Mesenchymal stem cell (in vitro differentiated cells and primary cell): ENCODE results near the gene GIMAP7.
"Not testable (repeated sequence)": the region's sequence is repeated elsewhere in the genome, so short reads cannot be mapped to it uniquely, and the experiment has no call there.

Experiments used
- DNase-seq: peaks from one replicate; pipeline ENCODE4 v3.0.0-alpha.2; 2013
- H2AFZ ChIP-seq: one replicate; pipeline ENCODE4 v1.6.1; 2013; ENCODE audit warnings: low read depth, mild to moderate bottlenecking, control low read depth, inconsistent platforms, low read length, moderate library complexity
- H2AK5ac ChIP-seq: 2 replicates; pipeline ENCODE4 v1.6.1; 2013; ENCODE audit warnings: low read length, moderate library complexity, mild to moderate bottlenecking, inconsistent platforms; ENCODE audit not compliant: severe bottlenecking
- H2BK120ac ChIP-seq: one replicate; pipeline ENCODE4 v1.6.1; 2013; ENCODE audit warnings: low read depth, mild to moderate bottlenecking, inconsistent platforms, low read length, moderate library complexity
- H2BK12ac ChIP-seq, 2 experiments: one replicate each; pipeline ENCODE4 v1.6.1; 2013; ENCODE audit warnings: inconsistent platforms in 2 of 2, low read length in 2 of 2, mild to moderate bottlenecking in 2 of 2, moderate library complexity in 2 of 2, control low read depth in 1 of 2
- H2BK15ac ChIP-seq: one replicate; pipeline ENCODE4 v1.6.1; 2013; ENCODE audit warnings: mild to moderate bottlenecking, low read depth, inconsistent platforms; ENCODE audit not compliant: poor library complexity, severe bottlenecking
- H2BK5ac ChIP-seq: 2 replicates; pipeline ENCODE4 v1.6.1; 2013; ENCODE audit warnings: low read depth, mild to moderate bottlenecking, low read length, control low read depth, inconsistent platforms; ENCODE audit not compliant: poor library complexity, severe bottlenecking
- H3K14ac ChIP-seq, 2 experiments: one replicate each; pipeline ENCODE4 v1.6.1; 2013; ENCODE audit warnings: inconsistent platforms in 2 of 2, low read length in 2 of 2, control low read depth in 1 of 2, mild to moderate bottlenecking in 1 of 2, moderate library complexity in 1 of 2
- H3K18ac ChIP-seq, 2 experiments: one replicate each; pipeline ENCODE4 v1.6.1; 2013; ENCODE audit warnings: inconsistent platforms in 2 of 2, low read length in 2 of 2, control low read depth in 1 of 2, low read depth in 1 of 2, mild to moderate bottlenecking in 1 of 2
- H3K23ac ChIP-seq, 2 experiments: one replicate each; pipeline ENCODE4 v1.6.1; 2013; ENCODE audit warnings: inconsistent platforms in 2 of 2, low read length in 2 of 2, mild to moderate bottlenecking in 2 of 2, moderate library complexity in 2 of 2, control low read depth in 1 of 2
- H3K27ac ChIP-seq: 2 replicates; pipeline ENCODE4 v1.5.1; 2013; ENCODE audit warnings: mild to moderate bottlenecking, moderate library complexity, low read length, control low read depth, inconsistent platforms; ENCODE audit not compliant: poor library complexity, severe bottlenecking
- H3K27me3 ChIP-seq, 2 experiments: 2 replicates each; pipeline versions ENCODE4 v1.6.1 to v1.7.0; 2013; ENCODE audit warnings: low read length in 2 of 2, mild to moderate bottlenecking in 2 of 2, moderate library complexity in 2 of 2, control low read depth in 1 of 2, inconsistent platforms in 1 of 2; ENCODE audit not compliant: control insufficient read depth in 1 of 2, insufficient read depth in 1 of 2
- H3K36me3 ChIP-seq, 2 experiments: 2 replicates each; pipeline versions ENCODE4 v1.6.1 to v1.7.0; 2013; ENCODE audit warnings: low read length in 2 of 2, control low read depth in 1 of 2, inconsistent platforms in 1 of 2, low read depth in 1 of 2, mild to moderate bottlenecking in 1 of 2; ENCODE audit not compliant: insufficient read depth in 2 of 2, control insufficient read depth in 1 of 2
- H3K4ac ChIP-seq, 2 experiments: one replicate each; pipeline ENCODE4 v1.6.1; 2013; ENCODE audit warnings: inconsistent platforms in 2 of 2, low read length in 2 of 2, mild to moderate bottlenecking in 2 of 2, moderate library complexity in 2 of 2, control low read depth in 1 of 2, low read depth in 1 of 2
- H3K4me1 ChIP-seq: 2 replicates; pipeline ENCODE4 v1.6.1; 2013; ENCODE audit warnings: low read depth, low read length, control low read depth; ENCODE audit not compliant: control insufficient read depth, insufficient read depth
- H3K4me2 ChIP-seq: 2 replicates; pipeline ENCODE4 v1.6.1; 2013; ENCODE audit warnings: low read length, mild to moderate bottlenecking, inconsistent platforms; ENCODE audit not compliant: poor library complexity, severe bottlenecking
- H3K4me3 ChIP-seq, 2 experiments: 2 replicates each; pipeline versions ENCODE4 v1.5.1 to v1.7.0; 2013; ENCODE audit warnings: low read length in 2 of 2, mild to moderate bottlenecking in 2 of 2, control low read depth in 1 of 2, low read depth in 1 of 2; ENCODE audit not compliant: insufficient read depth in 1 of 2
- H3K79me1 ChIP-seq: replicated peaks from 2 replicates; pipeline ENCODE4 v1.6.1; 2013; ENCODE audit warnings: mild to moderate bottlenecking, control low read depth, low read length, inconsistent platforms; ENCODE audit not compliant: poor library complexity, severe bottlenecking
- H3K9ac ChIP-seq: 2 replicates; pipeline ENCODE4 v1.7.0; 2013; ENCODE audit warnings: mild to moderate bottlenecking, low read length, moderate library complexity
- H3K9me3 ChIP-seq: 2 replicates; pipeline ENCODE4 v1.7.0; 2013; ENCODE audit warnings: mild to moderate bottlenecking, low read length; ENCODE audit not compliant: control insufficient read depth
- H4K8ac ChIP-seq: one replicate; pipeline ENCODE4 v1.6.1; 2013; ENCODE audit warnings: inconsistent platforms, mild to moderate bottlenecking, low read length, moderate library complexity
- H4K91ac ChIP-seq: one replicate; pipeline ENCODE4 v1.6.1; 2013; ENCODE audit warnings: mild to moderate bottlenecking, low read length, inconsistent platforms
- WGBS: methylation state at CpG from one replicate; pipeline ENCODE4 v1.1.7; 2013; ENCODE audit warnings: mixed read lengths; 5-methylcytosine and 5-hydroxymethylcytosine counted together

GIMAP7 gene

GRCh38 chr7:150516956-150517745, 2.5 kb downstream of the GIMAP7 start:
- no peak overlapping the region for H3K4ac ChIP-seq
- no peaks in the 10 kb centered on the region for H3K27me3 ChIP-seq
- no peak overlapping the region for H2BK12ac ChIP-seq
- no peak for DNase-seq
- H3K4me1 ChIP-seq, result no peaks in the 10 kb centered on the region
- H2AFZ ChIP-seq, result no peak overlapping the region
- no peak overlapping the region for H3K27ac ChIP-seq
- H2BK120ac ChIP-seq, result no peak overlapping the region
- no peaks in the 10 kb centered on the region for H3K79me1 ChIP-seq
- H2BK15ac ChIP-seq, result no peak overlapping the region
- no peak overlapping the region for H4K8ac ChIP-seq
- H2AK5ac ChIP-seq, result no peak overlapping the region
- H3K18ac ChIP-seq, result no peak overlapping the region
- no peak overlapping the region for H3K4me3 ChIP-seq
- no peak overlapping the region for H4K91ac ChIP-seq
- no peak overlapping the region for H2BK5ac ChIP-seq
- no peak overlapping the region for H3K9ac ChIP-seq
- H3K14ac ChIP-seq, result no peak overlapping the region
- H3K23ac ChIP-seq, result no peak overlapping the region
- no peak overlapping the region for H3K4me2 ChIP-seq
- no CpG with 5 or more reads among the region's 1 CpG for WGBS
- H3K36me3 ChIP-seq, result no peaks in the 10 kb centered on the region
- peaks cover 3% of the 10 kb centered on the region for H3K9me3 ChIP-seq

- H3K9me3 ChIP-seq, result peaks cover 3% of the 10 kb centered on the region
- H3K4me1 ChIP-seq, result no peaks in the 10 kb centered on the region
- no peak overlapping the region for H3K4me2 ChIP-seq
- H2BK120ac ChIP-seq, result no peak overlapping the region
- H3K27ac ChIP-seq, result no peak overlapping the region
- no peak overlapping the region for H3K23ac ChIP-seq
- no peak overlapping the region for H4K8ac ChIP-seq
- no peak overlapping the region for H2BK15ac ChIP-seq
- DNase-seq, result no peak
- no peak overlapping the region for H3K4ac ChIP-seq
- no peak overlapping the region for H3K14ac ChIP-seq
- no peak overlapping the region for H3K18ac ChIP-seq
- no peak overlapping the region for H3K4me3 ChIP-seq
- H3K27me3 ChIP-seq, result no peaks in the 10 kb centered on the region
- H3K36me3 ChIP-seq, result no peaks in the 10 kb centered on the region
- H2BK5ac ChIP-seq, result no peak overlapping the region
- H3K9ac ChIP-seq, result no peak overlapping the region
- no peaks in the 10 kb centered on the region for H3K79me1 ChIP-seq
- H2AK5ac ChIP-seq, result no peak overlapping the region
- WGBS, result 86% methylated on average over 2 of the region's 2 CpGs
- no peak overlapping the region for H2AFZ ChIP-seq
- no peak overlapping the region for H4K91ac ChIP-seq
- H2BK12ac ChIP-seq, result no peak overlapping the region
Measured at GRCh38 chr7:150519310-150519709, 4.6 kb downstream of the GIMAP7 start.

- no peak overlapping the region for H2BK12ac ChIP-seq
- H2AK5ac ChIP-seq, result no peak overlapping the region
- WGBS, result 73% methylated on average over 8 of the region's 8 CpGs
- no peak overlapping the region for H2AFZ ChIP-seq
- no peak overlapping the region for H3K4ac ChIP-seq
- H3K23ac ChIP-seq, result no peak overlapping the region
- no peak for DNase-seq
- H2BK120ac ChIP-seq, result no peak overlapping the region
- no peaks in the 10 kb centered on the region for H3K9me3 ChIP-seq
- no peak overlapping the region for H3K18ac ChIP-seq
- no peak overlapping the region for H2BK15ac ChIP-seq
- H3K27me3 ChIP-seq, result no peaks in the 10 kb centered on the region
- H3K9ac ChIP-seq, result no peak overlapping the region
- H3K4me3 ChIP-seq, result no peak overlapping the region
- H3K36me3 ChIP-seq, result no peaks in the 10 kb centered on the region
- H2BK5ac ChIP-seq, result no peak overlapping the region
- H3K4me2 ChIP-seq, result no peak overlapping the region
- H3K14ac ChIP-seq, result no peak overlapping the region
- no peak overlapping the region for H4K8ac ChIP-seq
- H3K79me1 ChIP-seq, result no peaks in the 10 kb centered on the region
- no peak overlapping the region for H3K27ac ChIP-seq
- no peak overlapping the region for H4K91ac ChIP-seq
- H3K4me1 ChIP-seq, result no peaks in the 10 kb centered on the region
Measured at GRCh38 chr7:150520145-150520544, 5.5 kb downstream of the GIMAP7 start.

- H2AK5ac ChIP-seq, H3K14ac ChIP-seq, H3K9me3 ChIP-seq, H4K8ac ChIP-seq, H3K9ac ChIP-seq, H3K36me3 ChIP-seq, H3K79me1 ChIP-seq, H3K27ac ChIP-seq, H3K4me3 ChIP-seq, H3K4me1 ChIP-seq, H3K23ac ChIP-seq, H2AFZ ChIP-seq, H2BK120ac ChIP-seq, H2BK5ac ChIP-seq, H2BK15ac ChIP-seq, H4K91ac ChIP-seq, H3K27me3 ChIP-seq, H3K4ac ChIP-seq, H3K18ac ChIP-seq, H2BK12ac ChIP-seq, H3K4me2 ChIP-seq, DNase-seq: not testable (repeated sequence)
- WGBS, result 66% methylated on average over 6 of the region's 6 CpGs
Measured at GRCh38 chr7:150522931-150523330, 8.3 kb downstream of the GIMAP7 start.
